Measurements from ENCODE around the gene NETO2.

GRCh38 chr16:47033176-47033575 is 110.6 kb downstream of the NETO2 start:
- TF ChIP-seq, protein P1, sequence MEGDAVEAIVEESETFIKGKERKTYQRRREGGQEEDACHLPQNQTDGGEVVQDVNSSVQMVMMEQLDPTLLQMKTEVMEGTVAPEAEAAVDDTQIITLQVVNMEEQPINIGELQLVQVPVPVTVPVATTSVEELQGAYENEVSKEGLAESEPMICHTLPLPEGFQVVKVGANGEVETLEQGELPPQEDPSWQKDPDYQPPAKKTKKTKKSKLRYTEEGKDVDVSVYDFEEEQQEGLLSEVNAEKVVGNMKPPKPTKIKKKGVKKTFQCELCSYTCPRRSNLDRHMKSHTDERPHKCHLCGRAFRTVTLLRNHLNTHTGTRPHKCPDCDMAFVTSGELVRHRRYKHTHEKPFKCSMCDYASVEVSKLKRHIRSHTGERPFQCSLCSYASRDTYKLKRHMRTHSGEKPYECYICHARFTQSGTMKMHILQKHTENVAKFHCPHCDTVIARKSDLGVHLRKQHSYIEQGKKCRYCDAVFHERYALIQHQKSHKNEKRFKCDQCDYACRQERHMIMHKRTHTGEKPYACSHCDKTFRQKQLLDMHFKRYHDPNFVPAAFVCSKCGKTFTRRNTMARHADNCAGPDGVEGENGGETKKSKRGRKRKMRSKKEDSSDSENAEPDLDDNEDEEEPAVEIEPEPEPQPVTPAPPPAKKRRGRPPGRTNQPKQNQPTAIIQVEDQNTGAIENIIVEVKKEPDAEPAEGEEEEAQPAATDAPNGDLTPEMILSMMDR (IDR thresholded peaks at IDR 0.05): no peak
- TF ChIP-seq EP300 (IDR thresholded peaks at IDR 0.05): no peak

Data from upper lobe of left lung (tissue), 4 donors.